Neural cell (in vitro differentiated cells): ENCODE data around the gene RFPL4AL1. TPM values are rescaled to one million over a fixed set of nuclear protein-coding genes. Genes with fewer than 3 reads are reported as not detected.
"Not testable (repeated sequence)": the region's sequence is repeated elsewhere in the genome, so short reads cannot be mapped to it uniquely, and the experiment has no call there.

Experiments used
- H2AFZ ChIP-seq: fragments of 200-600, 300-800 bp; sonication (generic), shearing (Covaris generic); 2 replicates; pipeline ENCODE4 v1.6.0; 2014; ENCODE audit warnings: low read depth, mild to moderate bottlenecking, antibody characterized with exemption, low read length, moderate library complexity
- H3F3A ChIP-seq: fragments of 200-600 bp; shearing (Covaris generic); 2 replicates; pipeline ENCODE4 v1.6.1; 2016; ENCODE audit warnings: mild to moderate bottlenecking, moderate library complexity, mixed read lengths, antibody characterized with exemption, low read length; ENCODE audit not compliant: insufficient read depth, poor library complexity, severe bottlenecking
- H3K27ac ChIP-seq: fragments of 200-600, 300-800 bp; sonication (generic), shearing (Covaris generic); 2 replicates; pipeline ENCODE4 v1.5.1; 2014; ENCODE audit warnings: mild to moderate bottlenecking, low read length, moderate library complexity
- H3K27me3 ChIP-seq: fragments of 300-800, 200-600 bp; sonication (generic), shearing (Covaris generic); 2 replicates; pipeline ENCODE4 v1.6.0; 2014; ENCODE audit warnings: mild to moderate bottlenecking, low read depth, low read length, moderate library complexity; ENCODE audit not compliant: insufficient read depth
- H3K36me3 ChIP-seq: fragments of 300-800, 200-600 bp; sonication (generic), shearing (Covaris generic); 2 replicates; pipeline ENCODE4 v1.5.1; 2014; ENCODE audit warnings: mild to moderate bottlenecking, antibody characterized with exemption, low read length, moderate library complexity; ENCODE audit not compliant: insufficient read depth
- H3K4me2 ChIP-seq: fragments of 300-800, 200-600 bp; sonication (generic), shearing (Covaris generic); 2 replicates; pipeline ENCODE4 v1.6.0; 2014; ENCODE audit warnings: mild to moderate bottlenecking, low read length
- H3K4me3 ChIP-seq: fragments of 300-800, 200-600 bp; sonication (generic), shearing (Covaris generic); 2 replicates; pipeline ENCODE4 v1.5.1; 2014; ENCODE audit warnings: mild to moderate bottlenecking, low read length, moderate library complexity
- H3K79me2 ChIP-seq: fragments of 200-600 bp; shearing (Covaris generic); replicated peaks from 2 replicates; pipeline ENCODE4 v1.6.0; 2014; ENCODE audit warnings: mild to moderate bottlenecking, low read length, moderate library complexity; ENCODE audit not compliant: insufficient read depth
- H3K9ac ChIP-seq: fragments of 300-800, 200-600 bp; sonication (generic), shearing (Covaris generic); 2 replicates; pipeline ENCODE4 v1.6.1; 2016; ENCODE audit warnings: mild to moderate bottlenecking, low read length, mixed read lengths
- H3K9me2 ChIP-seq: fragments of 200-600 bp; shearing (Covaris generic); 2 replicates; pipeline ENCODE4 v1.6.1; 2016; ENCODE audit warnings: mild to moderate bottlenecking, low read length, mixed read lengths; ENCODE audit not compliant: insufficient read depth
- H3K9me3 ChIP-seq: fragments of 200-600, 300-800 bp; sonication (generic), shearing (Covaris generic); 2 replicates; pipeline ENCODE4 v1.6.1; 2016; ENCODE audit warnings: mild to moderate bottlenecking, mixed run types, low read length, moderate library complexity, mixed read lengths
- H4K20me1 ChIP-seq: fragments of 200-600 bp; shearing (Covaris generic); 2 replicates; pipeline ENCODE4 v1.6.1; 2016; ENCODE audit warnings: mild to moderate bottlenecking, mixed run types; ENCODE audit not compliant: insufficient read depth
- EP300 ChIP-seq: fragments of 450-650 bp; conservative IDR thresholded peaks from 2 replicates; pipeline ENCODE4 v1.6.1; 2014; ENCODE audit warnings: antibody characterized with exemption, mild to moderate bottlenecking, moderate library complexity; ENCODE audit not compliant: poor library complexity, severe bottlenecking
- EZH2 ChIP-seq: fragments of 200-600, 300-800 bp; shearing (Covaris generic), sonication (generic); IDR thresholded peaks from 2 replicates; pipeline ENCODE4 v1.6.1; 2014; ENCODE audit warnings: antibody characterized with exemption, low read length, borderline replicate concordance, mild to moderate bottlenecking; ENCODE audit not compliant: insufficient read depth, poor library complexity, severe bottlenecking
- MXI1 ChIP-seq: fragments of 450-650 bp; conservative IDR thresholded peaks from 2 replicates; pipeline ENCODE4 v1.6.1; 2014; ENCODE audit warnings: antibody characterized with exemption, mild to moderate bottlenecking; ENCODE audit not compliant: poor library complexity, severe bottlenecking
- POLR2AphosphoS5 ChIP-seq: IDR thresholded peaks from 2 replicates; pipeline ENCODE4 v1.6.1; 2012
- RAD21 ChIP-seq: fragments of 450-650 bp; conservative IDR thresholded peaks from 2 replicates; pipeline ENCODE4 v1.6.1; 2014; ENCODE audit warnings: antibody characterized with exemption, mild to moderate bottlenecking, moderate library complexity
- SMC3 ChIP-seq: fragments of 450-650 bp; conservative IDR thresholded peaks from 2 replicates; pipeline ENCODE4 v1.6.1; 2014; ENCODE audit warnings: antibody characterized with exemption, mild to moderate bottlenecking, moderate library complexity; ENCODE audit not compliant: poor library complexity
- TAF1 ChIP-seq: IDR thresholded peaks from 2 replicates; pipeline ENCODE4 v1.6.1; 2012; ENCODE audit warnings: low read depth
- polyA plus RNA-seq: library from polyadenylated mRNA; depleted of rRNA; stranded (reverse); fragments of >200 nt; gene quantifications from 2 replicates; pipeline ENCODE4 v1.2.3, GENCODE V29; 2014
- TF ChIP-seq, protein P1 (sequence below): fragments of 450-650 bp; IDR thresholded peaks from 2 replicates; pipeline ENCODE4 v1.5.1; 2014; ENCODE audit warnings: antibody characterized with exemption, mild to moderate bottlenecking, moderate library complexity; ENCODE audit not compliant: poor library complexity, severe bottlenecking
- TF ChIP-seq, protein P2 (sequence below): IDR thresholded peaks from 2 replicates; pipeline ENCODE4 v1.6.1; 2012; ENCODE audit warnings: borderline replicate concordance

The RFPL4AL1 gene
- polyA plus RNA-seq, 1 donor from 2014 or later, result not detected

DNA sequence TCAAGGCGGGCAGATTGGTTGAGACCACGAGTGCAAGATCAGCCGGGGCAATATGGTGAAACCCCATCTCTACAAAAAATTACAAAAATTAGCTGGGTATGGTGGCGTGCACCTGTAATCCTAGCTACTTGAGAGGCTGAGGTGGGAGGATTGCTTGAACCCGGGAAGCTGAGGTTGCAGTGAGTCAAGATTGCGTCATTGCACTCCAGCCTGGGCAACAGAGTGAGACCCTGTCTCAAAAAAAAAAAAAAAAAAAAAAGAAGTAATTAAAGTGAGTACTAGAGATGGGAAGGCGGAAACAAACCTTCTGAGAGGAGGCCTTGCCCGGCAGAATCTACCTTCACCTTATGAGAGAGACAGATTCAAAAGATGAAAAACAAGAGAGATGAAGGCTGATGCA, 45.4 kb upstream of the RFPL4AL1 start:
- Histone ChIP-seq H3K27me3 (no peaks in the 10 kb centered on the region), H3K79me2 (no peaks in the 10 kb centered on the region), H3K36me3 (no peaks in the 10 kb centered on the region), H3K9me3 (no peaks in the 10 kb centered on the region), H3K4me3 (no peak overlapping the region), H3F3A (no peaks in the 10 kb centered on the region), H3K4me2 (no peak overlapping the region), H3K27ac (no peak overlapping the region), H3K9ac (no peak overlapping the region), H4K20me1 (no peaks in the 10 kb centered on the region), H3K9me2 (no peaks in the 10 kb centered on the region), H2AFZ (no peak overlapping the region)
- TF ChIP-seq SMC3, result no peak
- no peak for TF ChIP-seq MXI1
- no peak for TF ChIP-seq RAD21
- TF ChIP-seq, protein P1, sequence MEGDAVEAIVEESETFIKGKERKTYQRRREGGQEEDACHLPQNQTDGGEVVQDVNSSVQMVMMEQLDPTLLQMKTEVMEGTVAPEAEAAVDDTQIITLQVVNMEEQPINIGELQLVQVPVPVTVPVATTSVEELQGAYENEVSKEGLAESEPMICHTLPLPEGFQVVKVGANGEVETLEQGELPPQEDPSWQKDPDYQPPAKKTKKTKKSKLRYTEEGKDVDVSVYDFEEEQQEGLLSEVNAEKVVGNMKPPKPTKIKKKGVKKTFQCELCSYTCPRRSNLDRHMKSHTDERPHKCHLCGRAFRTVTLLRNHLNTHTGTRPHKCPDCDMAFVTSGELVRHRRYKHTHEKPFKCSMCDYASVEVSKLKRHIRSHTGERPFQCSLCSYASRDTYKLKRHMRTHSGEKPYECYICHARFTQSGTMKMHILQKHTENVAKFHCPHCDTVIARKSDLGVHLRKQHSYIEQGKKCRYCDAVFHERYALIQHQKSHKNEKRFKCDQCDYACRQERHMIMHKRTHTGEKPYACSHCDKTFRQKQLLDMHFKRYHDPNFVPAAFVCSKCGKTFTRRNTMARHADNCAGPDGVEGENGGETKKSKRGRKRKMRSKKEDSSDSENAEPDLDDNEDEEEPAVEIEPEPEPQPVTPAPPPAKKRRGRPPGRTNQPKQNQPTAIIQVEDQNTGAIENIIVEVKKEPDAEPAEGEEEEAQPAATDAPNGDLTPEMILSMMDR, result no peak
- TF ChIP-seq EP300, result no peak
- TF ChIP-seq, protein P2, sequence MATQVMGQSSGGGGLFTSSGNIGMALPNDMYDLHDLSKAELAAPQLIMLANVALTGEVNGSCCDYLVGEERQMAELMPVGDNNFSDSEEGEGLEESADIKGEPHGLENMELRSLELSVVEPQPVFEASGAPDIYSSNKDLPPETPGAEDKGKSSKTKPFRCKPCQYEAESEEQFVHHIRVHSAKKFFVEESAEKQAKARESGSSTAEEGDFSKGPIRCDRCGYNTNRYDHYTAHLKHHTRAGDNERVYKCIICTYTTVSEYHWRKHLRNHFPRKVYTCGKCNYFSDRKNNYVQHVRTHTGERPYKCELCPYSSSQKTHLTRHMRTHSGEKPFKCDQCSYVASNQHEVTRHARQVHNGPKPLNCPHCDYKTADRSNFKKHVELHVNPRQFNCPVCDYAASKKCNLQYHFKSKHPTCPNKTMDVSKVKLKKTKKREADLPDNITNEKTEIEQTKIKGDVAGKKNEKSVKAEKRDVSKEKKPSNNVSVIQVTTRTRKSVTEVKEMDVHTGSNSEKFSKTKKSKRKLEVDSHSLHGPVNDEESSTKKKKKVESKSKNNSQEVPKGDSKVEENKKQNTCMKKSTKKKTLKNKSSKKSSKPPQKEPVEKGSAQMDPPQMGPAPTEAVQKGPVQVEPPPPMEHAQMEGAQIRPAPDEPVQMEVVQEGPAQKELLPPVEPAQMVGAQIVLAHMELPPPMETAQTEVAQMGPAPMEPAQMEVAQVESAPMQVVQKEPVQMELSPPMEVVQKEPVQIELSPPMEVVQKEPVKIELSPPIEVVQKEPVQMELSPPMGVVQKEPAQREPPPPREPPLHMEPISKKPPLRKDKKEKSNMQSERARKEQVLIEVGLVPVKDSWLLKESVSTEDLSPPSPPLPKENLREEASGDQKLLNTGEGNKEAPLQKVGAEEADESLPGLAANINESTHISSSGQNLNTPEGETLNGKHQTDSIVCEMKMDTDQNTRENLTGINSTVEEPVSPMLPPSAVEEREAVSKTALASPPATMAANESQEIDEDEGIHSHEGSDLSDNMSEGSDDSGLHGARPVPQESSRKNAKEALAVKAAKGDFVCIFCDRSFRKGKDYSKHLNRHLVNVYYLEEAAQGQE, result no peak
- TF ChIP-seq POLR2AphosphoS5, result no peak
- TF ChIP-seq TAF1, result no peak
- TF ChIP-seq EZH2, result no peak

DNA sequence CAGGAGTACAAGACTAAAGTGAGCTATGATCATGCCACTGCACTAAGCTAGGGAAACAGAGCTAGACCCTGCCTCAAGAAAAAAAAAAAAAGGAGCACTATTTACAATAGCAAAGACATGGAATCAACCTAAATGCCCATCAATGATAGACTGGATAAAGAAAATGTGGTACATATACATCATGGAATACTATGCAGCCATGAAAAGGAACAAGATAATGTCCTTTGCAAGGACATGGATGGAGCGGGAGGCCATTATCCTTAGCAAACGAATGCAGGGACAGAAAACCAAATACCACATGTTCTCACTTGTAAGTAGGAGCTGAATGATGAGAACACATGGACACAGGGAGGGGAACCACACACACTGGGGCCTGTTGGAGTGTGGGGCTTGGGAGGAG, 38.5 kb upstream of the RFPL4AL1 start:
- H3K9me2 ChIP-seq, H3K27ac ChIP-seq, H3K4me3 ChIP-seq, H3K79me2 ChIP-seq, H3K4me2 ChIP-seq, H3F3A ChIP-seq, H4K20me1 ChIP-seq, H3K36me3 ChIP-seq, H3K9ac ChIP-seq, H2AFZ ChIP-seq, H3K9me3 ChIP-seq, H3K27me3 ChIP-seq: not testable (repeated sequence)

DNA sequence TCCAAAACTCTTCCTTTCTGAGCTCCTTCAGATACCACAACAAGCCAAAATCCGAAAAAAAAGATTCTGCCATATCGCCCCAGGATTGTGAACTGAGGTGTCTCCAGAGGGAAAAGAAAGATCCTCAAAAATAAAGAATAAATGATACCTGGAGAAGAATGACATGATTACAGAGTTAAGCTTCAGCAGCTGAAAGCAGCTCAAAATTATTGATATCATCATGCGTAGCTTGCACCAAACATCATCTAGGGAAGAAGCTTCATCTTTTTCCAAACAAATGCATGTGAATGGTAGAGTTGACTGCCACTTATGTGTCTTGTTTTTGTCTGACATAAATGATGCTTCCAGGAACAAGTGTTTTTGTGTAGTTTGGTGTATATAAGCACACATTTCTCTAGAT, 30.6 kb upstream of the RFPL4AL1 start, which contains the start of gene NLRP9:
TSS of gene NLRP9 (minus strand) at position 101 of the 400 bp plus-strand sequence. CDS start at position 73, 28 bp downstream.
- no peaks in the 10 kb centered on the region for H3K9me2 ChIP-seq
- H3K4me2 ChIP-seq, result no peak within 1 kb of the TSS
- H3K36me3 ChIP-seq, result no peaks in the 10 kb centered on the region
- no peaks in the 10 kb centered on the region for H3K79me2 ChIP-seq
- H3F3A ChIP-seq, result no peaks in the 10 kb centered on the region
- no peaks in the 10 kb centered on the region for H4K20me1 ChIP-seq
- no peaks in the 10 kb centered on the region for H3K27me3 ChIP-seq
- no peak within 1 kb of the TSS for H3K4me3 ChIP-seq
- no peak for TF ChIP-seq MXI1
- TF ChIP-seq POLR2AphosphoS5, result no peak
- TF ChIP-seq, protein P1, result no peak
- TF ChIP-seq SMC3, result no peak
- TF ChIP-seq EZH2, result no peak
- TF ChIP-seq EP300, result no peak
- TF ChIP-seq TAF1, result no peak
- TF ChIP-seq, protein P2, result no peak
- no peak for TF ChIP-seq RAD21
- no peak within 1 kb of the TSS for H2AFZ ChIP-seq
- no peaks in the 10 kb centered on the region for H3K9me3 ChIP-seq
- H3K27ac ChIP-seq, result no peak within 1 kb of the TSS
- no peak within 1 kb of the TSS for H3K9ac ChIP-seq
